ENCODE measurements around the gene CCL28. TPM values are rescaled to one million over a fixed set of nuclear protein-coding genes. Genes with fewer than 3 reads are reported as not detected.

The CCL28 gene
- total RNA-seq, 2 experiments from 2014 or later = not detected

- no peak overlapping the region for H3K4me2 ChIP-seq (ENCODE audit: low read length)
- H3K4me1 ChIP-seq (ENCODE audit: insufficient read depth, low read length, poor library complexity, severe bottlenecking) = no peaks in the 10 kb centered on the region
- no peak overlapping the region for H2AFZ ChIP-seq (ENCODE audit: low read length)
- H4K20me1 ChIP-seq (ENCODE audit: insufficient read depth, low read length) = no peaks in the 10 kb centered on the region
- no peaks in the 10 kb centered on the region for H3K79me2 ChIP-seq (ENCODE audit: insufficient read depth, low read depth, low read length)
- POLR2A ChIA-PET = interaction anchor here (1.0 kb wide), 1 partner anchor 14 kb away, joined by 3 read pairs; no protein-coding TSS in a partner anchor
- no peaks in the 10 kb centered on the region for H3K9me3 ChIP-seq (ENCODE audit: low read length)
- no peak for DNase-seq (ENCODE audit: low spot score)
- TF ChIP-seq, protein P1, sequence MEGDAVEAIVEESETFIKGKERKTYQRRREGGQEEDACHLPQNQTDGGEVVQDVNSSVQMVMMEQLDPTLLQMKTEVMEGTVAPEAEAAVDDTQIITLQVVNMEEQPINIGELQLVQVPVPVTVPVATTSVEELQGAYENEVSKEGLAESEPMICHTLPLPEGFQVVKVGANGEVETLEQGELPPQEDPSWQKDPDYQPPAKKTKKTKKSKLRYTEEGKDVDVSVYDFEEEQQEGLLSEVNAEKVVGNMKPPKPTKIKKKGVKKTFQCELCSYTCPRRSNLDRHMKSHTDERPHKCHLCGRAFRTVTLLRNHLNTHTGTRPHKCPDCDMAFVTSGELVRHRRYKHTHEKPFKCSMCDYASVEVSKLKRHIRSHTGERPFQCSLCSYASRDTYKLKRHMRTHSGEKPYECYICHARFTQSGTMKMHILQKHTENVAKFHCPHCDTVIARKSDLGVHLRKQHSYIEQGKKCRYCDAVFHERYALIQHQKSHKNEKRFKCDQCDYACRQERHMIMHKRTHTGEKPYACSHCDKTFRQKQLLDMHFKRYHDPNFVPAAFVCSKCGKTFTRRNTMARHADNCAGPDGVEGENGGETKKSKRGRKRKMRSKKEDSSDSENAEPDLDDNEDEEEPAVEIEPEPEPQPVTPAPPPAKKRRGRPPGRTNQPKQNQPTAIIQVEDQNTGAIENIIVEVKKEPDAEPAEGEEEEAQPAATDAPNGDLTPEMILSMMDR (conservative IDR thresholded peaks at IDR 0.05; ENCODE audit: low read length) = no peak
- TF ChIP-seq EZH2phosphoT487 (IDR thresholded peaks at IDR 0.05; ENCODE audit: borderline replicate concordance, low read depth, low read length) = no peak
- H3K4me3 ChIP-seq (ENCODE audit: low read depth, low read length, poor library complexity, severe bottlenecking) = no peak overlapping the region
- intact Hi-C loops (cut with micrococcal nuclease; ENCODE audit: unreplicated experiment) = no loop called here
- H3K9me2 ChIP-seq (ENCODE audit: insufficient read depth, low read length) = no peaks in the 10 kb centered on the region
- BruUV-seq (replicated peaks) = no TSS peak
- CTCF ChIA-PET (ENCODE audit: unreplicated experiment) = interaction anchor here (0.5 kb wide), 1 partner anchor 194 kb away, joined by 5 read pairs; no protein-coding TSS in a partner anchor
- H3K36me3 ChIP-seq (ENCODE audit: insufficient read depth, low read length) = no peaks in the 10 kb centered on the region
- no peak overlapping the region for H3K27ac ChIP-seq (ENCODE audit: low read depth, low read length, poor library complexity, severe bottlenecking)
Measured at GRCh38 chr5:43348207-43348606, 64.0 kb downstream of the CCL28 start.

DNA sequence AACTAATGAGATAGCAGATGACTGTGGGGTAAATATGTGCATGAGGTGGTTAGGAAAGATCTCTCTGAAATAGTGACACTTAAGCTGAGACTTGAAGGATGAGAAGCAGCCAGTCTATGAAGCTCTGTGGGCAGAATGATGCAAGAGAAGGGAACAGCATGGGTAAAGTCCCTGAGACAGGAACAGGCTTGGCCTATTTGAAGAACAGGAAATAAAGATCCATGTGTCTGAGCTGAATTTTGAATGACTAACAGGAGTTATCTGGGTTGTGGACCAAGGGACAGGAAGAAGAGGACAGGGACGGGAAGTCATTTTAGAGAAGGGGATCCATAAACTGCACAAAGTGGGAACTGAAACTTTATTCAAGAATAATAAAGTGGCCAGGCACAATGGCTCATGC lies 73.3 kb downstream of the CCL28 start:
- no TSS peak for BruUV-seq (replicated peaks)
- intact Hi-C loops (cut with micrococcal nuclease; ENCODE audit: unreplicated experiment) = no loop called here
- no peak overlapping the region for H2AFZ ChIP-seq (ENCODE audit: low read length)
- ChIA-PET CTCF (ENCODE audit: unreplicated experiment) (no interaction called here), POLR2A (interaction anchor here (0.6 to 1.0 kb wide), 2 partner anchors 10 to 51 kb away, joined by 3 read pairs; no protein-coding TSS in a partner anchor)
- no peak overlapping the region for H3K27ac ChIP-seq (ENCODE audit: low read depth, low read length, poor library complexity, severe bottlenecking)
- no peaks in the 10 kb centered on the region for H3K79me2 ChIP-seq (ENCODE audit: insufficient read depth, low read depth, low read length)
- no peak for DNase-seq (ENCODE audit: low spot score)
- TF ChIP-seq, protein P1 (conservative IDR thresholded peaks at IDR 0.05; ENCODE audit: low read length) = no peak
- no peak for TF ChIP-seq EZH2phosphoT487 (IDR thresholded peaks at IDR 0.05; ENCODE audit: borderline replicate concordance, low read depth, low read length)
- no peak overlapping the region for H3K4me3 ChIP-seq (ENCODE audit: low read depth, low read length, poor library complexity, severe bottlenecking)
- no peaks in the 10 kb centered on the region for H3K9me2 ChIP-seq (ENCODE audit: insufficient read depth, low read length)
- H3K4me1 ChIP-seq (ENCODE audit: insufficient read depth, low read length, poor library complexity, severe bottlenecking) = no peaks in the 10 kb centered on the region
- no peak overlapping the region for H3K4me2 ChIP-seq (ENCODE audit: low read length)
- H3K9me3 ChIP-seq (ENCODE audit: low read length) = no peaks in the 10 kb centered on the region
- no peaks in the 10 kb centered on the region for H3K36me3 ChIP-seq (ENCODE audit: insufficient read depth, low read length)
- H4K20me1 ChIP-seq (ENCODE audit: insufficient read depth, low read length) = no peaks in the 10 kb centered on the region

DNA sequence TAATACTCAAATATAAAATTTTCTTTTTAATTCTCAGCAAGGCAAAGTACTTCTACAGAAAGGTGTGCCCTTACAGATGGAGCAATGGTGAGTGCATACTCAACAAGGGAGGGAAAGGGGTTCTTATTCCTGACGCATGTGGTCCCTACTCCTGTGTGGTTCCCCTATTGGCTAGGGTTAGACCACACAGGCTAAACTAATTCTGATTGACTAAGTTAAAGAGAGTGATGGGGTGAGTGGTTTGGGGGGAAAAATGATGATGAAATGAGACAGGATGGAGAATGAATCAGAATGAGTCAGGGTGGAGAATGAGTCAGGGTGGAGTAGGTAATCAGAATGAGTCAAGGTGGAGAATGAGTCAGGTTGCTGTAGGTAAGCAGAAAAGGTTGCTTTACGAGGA lies 76.0 kb downstream of the CCL28 start:
- no peak for DNase-seq (ENCODE audit: low spot score)
- POLR2A ChIA-PET = no interaction called here
- intact Hi-C loops (cut with micrococcal nuclease; ENCODE audit: unreplicated experiment) = no loop called here
- no peaks in the 10 kb centered on the region for H3K4me1 ChIP-seq (ENCODE audit: insufficient read depth, low read length, poor library complexity, severe bottlenecking)
- H3K4me2 ChIP-seq (ENCODE audit: low read length) = no peak overlapping the region
- no peaks in the 10 kb centered on the region for H3K9me2 ChIP-seq (ENCODE audit: insufficient read depth, low read length)
- TF ChIP-seq, protein P1 (conservative IDR thresholded peaks at IDR 0.05; ENCODE audit: low read length) = no peak
- TF ChIP-seq EZH2phosphoT487 (IDR thresholded peaks at IDR 0.05; ENCODE audit: borderline replicate concordance, low read depth, low read length) = no peak
- H3K36me3 ChIP-seq (ENCODE audit: insufficient read depth, low read length) = no peaks in the 10 kb centered on the region
- no peak overlapping the region for H3K27ac ChIP-seq (ENCODE audit: low read depth, low read length, poor library complexity, severe bottlenecking)
- no peaks in the 10 kb centered on the region for H3K9me3 ChIP-seq (ENCODE audit: low read length)
- no peak overlapping the region for H2AFZ ChIP-seq (ENCODE audit: low read length)
- BruUV-seq (replicated peaks) = no TSS peak
- H3K79me2 ChIP-seq (ENCODE audit: insufficient read depth, low read depth, low read length) = no peaks in the 10 kb centered on the region
- CTCF ChIA-PET (ENCODE audit: unreplicated experiment) = no interaction called here
- no peaks in the 10 kb centered on the region for H4K20me1 ChIP-seq (ENCODE audit: insufficient read depth, low read length)
- H3K4me3 ChIP-seq (ENCODE audit: low read depth, low read length, poor library complexity, severe bottlenecking) = no peak overlapping the region
